H9 (cell line): ENCODE data around the gene ZNF407. TPM values are rescaled to one million over a fixed set of nuclear protein-coding genes. Genes with fewer than 3 reads are reported as not detected.

Source experiments
- DNase-seq: peaks from one replicate; pipeline ENCODE4 v3.0.0-alpha.2; 2017
- H2AFZ ChIP-seq: one replicate; pipeline ENCODE4 v1.6.1; 2013; ENCODE audit warnings: mild to moderate bottlenecking, low read length, control low read depth, moderate library complexity
- H2AK5ac ChIP-seq: 2 replicates; pipeline ENCODE4 v1.6.1; 2013; ENCODE audit warnings: low read length, control low read depth, mixed read lengths; ENCODE audit not compliant: insufficient read length
- H2BK120ac ChIP-seq: one replicate; pipeline ENCODE4 v1.6.1; 2013; ENCODE audit warnings: low read depth, mild to moderate bottlenecking, low read length, control low read depth, inconsistent platforms; ENCODE audit not compliant: poor library complexity, severe bottlenecking
- H2BK12ac ChIP-seq: 2 replicates; pipeline ENCODE4 v1.6.1; 2013; ENCODE audit warnings: low read length, control low read depth, mixed read lengths, low read depth; ENCODE audit not compliant: insufficient read length
- H2BK15ac ChIP-seq: 2 replicates; pipeline ENCODE4 v1.6.1; 2013; ENCODE audit warnings: low read depth, low read length, control low read depth
- H2BK20ac ChIP-seq: one replicate; pipeline ENCODE4 v1.6.1; 2013; ENCODE audit warnings: low read depth, mild to moderate bottlenecking, low read length, control low read depth, inconsistent platforms; ENCODE audit not compliant: poor library complexity, severe bottlenecking
- H2BK5ac ChIP-seq: 2 replicates; pipeline ENCODE4 v1.6.1; 2013; ENCODE audit warnings: low read length, control low read depth, mixed read lengths; ENCODE audit not compliant: insufficient read length
- H3K14ac ChIP-seq: 2 replicates; pipeline ENCODE4 v1.6.1; 2013; ENCODE audit warnings: low read length, control low read depth; ENCODE audit not compliant: insufficient read depth
- H3K18ac ChIP-seq: 2 replicates; pipeline ENCODE4 v1.6.1; 2013; ENCODE audit warnings: low read depth, mild to moderate bottlenecking, mixed read lengths, low read length, control low read depth; ENCODE audit not compliant: insufficient read length
- H3K23ac ChIP-seq: 2 replicates; pipeline ENCODE4 v1.6.1; 2013; ENCODE audit warnings: low read length, control low read depth, mixed read lengths, low read depth; ENCODE audit not compliant: insufficient read length
- H3K23me2 ChIP-seq: 2 replicates; pipeline ENCODE4 v1.6.1; 2013; ENCODE audit warnings: low read depth, mild to moderate bottlenecking, mixed read lengths, low read length, control low read depth; ENCODE audit not compliant: insufficient read length, poor library complexity, severe bottlenecking
- H3K27ac ChIP-seq: 2 replicates; pipeline ENCODE4 v1.5.1; 2013; ENCODE audit warnings: low read length, control low read depth, mixed read lengths, low read depth; ENCODE audit not compliant: insufficient read length
- H3K27me3 ChIP-seq: 2 replicates; pipeline ENCODE4 v1.6.1; 2013; ENCODE audit warnings: low read length, control low read depth, inconsistent platforms; ENCODE audit not compliant: insufficient read depth
- H3K4ac ChIP-seq: 2 replicates; pipeline ENCODE4 v1.6.1; 2013; ENCODE audit warnings: low read depth, mild to moderate bottlenecking, control low read depth, inconsistent platforms, low read length, moderate library complexity
- H3K4me1 ChIP-seq: 2 replicates; pipeline ENCODE4 v1.6.1; 2013; ENCODE audit warnings: low read length, control low read depth, inconsistent platforms; ENCODE audit not compliant: insufficient read depth
- H3K4me2 ChIP-seq: 2 replicates; pipeline ENCODE4 v1.6.1; 2013; ENCODE audit warnings: low read length, control low read depth, mixed read lengths; ENCODE audit not compliant: insufficient read length, insufficient read depth
- H3K56ac ChIP-seq: 2 replicates; pipeline ENCODE4 v1.6.1; 2013; ENCODE audit warnings: low read depth, mild to moderate bottlenecking, mixed read lengths, low read length, control low read depth; ENCODE audit not compliant: insufficient read length
- H3K79me1 ChIP-seq: 2 replicates; pipeline ENCODE4 v1.6.1; 2013; ENCODE audit warnings: low read depth, mild to moderate bottlenecking, moderate library complexity, low read length, control low read depth, inconsistent platforms; ENCODE audit not compliant: insufficient read depth, poor library complexity, severe bottlenecking
- H3K79me2 ChIP-seq: 2 replicates; pipeline ENCODE4 v1.6.1; 2013; ENCODE audit warnings: low read length, control low read depth, inconsistent platforms; ENCODE audit not compliant: insufficient read depth
- H3K9ac ChIP-seq: 2 replicates; pipeline ENCODE4 v1.6.1; 2013; ENCODE audit warnings: low read length, control low read depth, mixed read lengths; ENCODE audit not compliant: insufficient read length; ENCODE audit errors: extremely low read depth
- H3K9me3 ChIP-seq: one replicate; pipeline ENCODE4 v1.6.1; 2013; ENCODE audit warnings: low read depth, low read length, inconsistent platforms; ENCODE audit not compliant: control insufficient read depth
- H3T11ph ChIP-seq: one replicate; pipeline ENCODE4 v1.6.1; 2013; ENCODE audit warnings: mild to moderate bottlenecking, low read length, control low read depth, inconsistent platforms
- H4K20me1 ChIP-seq: one replicate; pipeline ENCODE4 v1.6.1; 2013; ENCODE audit not compliant: control insufficient read depth, insufficient read length, insufficient read depth
- H4K5ac ChIP-seq: 2 replicates; pipeline ENCODE4 v1.6.1; 2013; ENCODE audit warnings: low read depth, mild to moderate bottlenecking, mixed read lengths, low read length, control low read depth; ENCODE audit not compliant: insufficient read length
- H4K8ac ChIP-seq: replicated peaks from 2 replicates; pipeline ENCODE4 v1.6.1; 2013; ENCODE audit warnings: low read length, control low read depth, mixed read lengths, low read depth; ENCODE audit not compliant: insufficient read length
- H4K91ac ChIP-seq: 2 replicates; pipeline ENCODE4 v1.6.1; 2013; ENCODE audit warnings: low read depth, mild to moderate bottlenecking, moderate library complexity, mixed read lengths, low read length, control low read depth; ENCODE audit not compliant: insufficient read length
- H3K27ac Mint-ChIP-seq, 3 experiments: 2 replicates in 2 of 3; 3 replicates in 1 of 3; pipeline ENCODE4 v1.8.0; 2020 to 2021; ENCODE audit warnings: mixed read lengths in 3 of 3, mild to moderate bottlenecking in 1 of 3, moderate library complexity in 1 of 3
- H3K27me3 Mint-ChIP-seq: 2 replicates; pipeline ENCODE4 v1.8.0; 2021; ENCODE audit warnings: low read depth, mild to moderate bottlenecking, moderate library complexity, mixed read lengths
- H3K36me3 Mint-ChIP-seq, 3 experiments: 2 replicates in 2 of 3; 3 replicates in 1 of 3; pipeline ENCODE4 v1.8.0; 2020 to 2021; ENCODE audit warnings: low read depth in 3 of 3, mixed read lengths in 3 of 3; ENCODE audit not compliant: insufficient read depth in 1 of 3
- H3K4me1 Mint-ChIP-seq, 2 experiments: 2 replicates each; pipeline ENCODE4 v1.8.0; 2020; ENCODE audit warnings: mixed read lengths in 2 of 2
- H3K4me3 Mint-ChIP-seq, 2 experiments: 2 replicates in 1 of 2; 3 replicates in 1 of 2; pipeline ENCODE4 v1.8.0; 2020 to 2021; ENCODE audit warnings: mild to moderate bottlenecking in 2 of 2, mixed read lengths in 2 of 2, moderate library complexity in 1 of 2
- H3K9me3 Mint-ChIP-seq, 2 experiments: 2 replicates in 1 of 2; 3 replicates in 1 of 2; pipeline ENCODE4 v1.8.0; 2020; ENCODE audit warnings: mild to moderate bottlenecking in 2 of 2, mixed read lengths in 2 of 2, moderate library complexity in 1 of 2
- WGBS: extraction: QIAGEN DNeasy Blood & Tissue Kit; methylation state at CpG from one replicate; pipeline ENCODE4 v1.1.7; 2013; ENCODE audit warnings: missing lambda C conversion rate, low lambda C conversion rate, mixed read lengths; ENCODE audit not compliant: insufficient read length; ENCODE audit errors: extremely low coverage; 5-methylcytosine and 5-hydroxymethylcytosine counted together
- total RNA-seq: library from RNA; stranded (reverse); gene quantifications from 2 replicates; pipeline ENCODE4 v1.2.1, GENCODE V29; 2021
- TF ChIP-seq, protein P1 (sequence below): fragments of 200-600 bp; sonication (generic); conservative IDR thresholded peaks from 3 replicates; pipeline ENCODE4 v1.8.0; 2021; ENCODE audit warnings: antibody characterized with exemption, mild to moderate bottlenecking

The ZNF407 gene
- total RNA-seq, 1 experiment from 2014 or later, result 8.7 TPM

DNA sequence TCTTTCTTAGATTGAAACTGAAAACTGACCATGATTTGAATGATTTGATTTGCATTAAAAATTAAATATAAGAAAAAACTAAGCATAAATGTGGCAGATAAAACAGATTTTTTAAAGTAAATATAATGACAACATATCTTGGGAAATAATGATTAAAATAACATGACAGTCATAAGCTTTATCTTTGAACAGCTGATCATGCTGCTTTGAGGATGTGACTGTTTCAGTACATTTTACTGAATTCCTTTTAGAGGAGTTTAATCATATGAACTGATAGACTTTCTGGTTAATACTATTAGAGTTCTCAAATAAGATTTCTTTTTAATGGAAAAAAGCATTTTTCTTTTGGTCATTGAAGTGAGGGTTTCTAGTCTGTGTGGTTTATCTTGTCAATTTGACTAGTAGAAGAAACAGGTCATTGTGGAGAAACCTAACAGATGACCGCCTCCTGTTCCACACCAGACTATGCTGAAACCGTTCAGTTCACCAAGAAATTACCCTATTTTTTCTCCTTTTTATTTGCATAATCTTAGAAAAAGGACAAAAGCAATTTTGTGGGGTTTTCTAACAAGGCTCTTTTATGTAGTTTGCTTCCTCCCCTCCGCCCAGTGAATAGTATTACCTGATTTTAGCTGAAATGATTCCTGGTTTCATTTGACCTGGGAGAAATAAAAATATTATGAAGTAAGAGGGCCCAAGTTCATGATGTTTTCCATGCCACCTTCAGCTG, 349.1 kb downstream of the ZNF407 start:
- Histone ChIP-seq H2BK20ac (no peak overlapping the region), H3K27me3 (no peaks in the 10 kb centered on the region), H3T11ph (no peak overlapping the region), H2BK120ac (no peak overlapping the region), H3K23me2 (no peaks in the 10 kb centered on the region), H3K4me2 (no peak overlapping the region), H3K9me3 (no peaks in the 10 kb centered on the region), H3K79me1 (no peaks in the 10 kb centered on the region), H3K27ac (no peak overlapping the region), H3K18ac (no peak overlapping the region), H2AFZ (no peak overlapping the region), H4K91ac (no peak overlapping the region), H3K9ac (no peak overlapping the region), H2BK5ac (peak overlapping the region; percentile 9), H4K20me1 (no peaks in the 10 kb centered on the region), H3K56ac (no peak overlapping the region), H4K8ac (no peak overlapping the region), H4K5ac (no peak overlapping the region), H3K79me2 (no peaks in the 10 kb centered on the region), H2BK15ac (no peak overlapping the region), H3K4ac (no peak overlapping the region), H2AK5ac (no peak overlapping the region), H2BK12ac (no peak overlapping the region), H3K23ac (no peak overlapping the region), H3K4me1 (peaks cover 10% of the 10 kb centered on the region), H3K14ac (no peak overlapping the region)
- Mint-ChIP-seq H3K9me3 (no peaks in the 10 kb centered on the region), H3K4me3 (no peak overlapping the region), H3K36me3 (no peaks in the 10 kb centered on the region), H3K27me3 (no peaks in the 10 kb centered on the region), H3K27ac (no peak overlapping the region), H3K4me1 (peaks cover 54 to 58% of the 10 kb centered on the region in 2 experiments)
- DNase-seq, result no peak
- no CpG with 5 or more reads among the region's 3 CpGs for WGBS
- TF ChIP-seq, protein P1, sequence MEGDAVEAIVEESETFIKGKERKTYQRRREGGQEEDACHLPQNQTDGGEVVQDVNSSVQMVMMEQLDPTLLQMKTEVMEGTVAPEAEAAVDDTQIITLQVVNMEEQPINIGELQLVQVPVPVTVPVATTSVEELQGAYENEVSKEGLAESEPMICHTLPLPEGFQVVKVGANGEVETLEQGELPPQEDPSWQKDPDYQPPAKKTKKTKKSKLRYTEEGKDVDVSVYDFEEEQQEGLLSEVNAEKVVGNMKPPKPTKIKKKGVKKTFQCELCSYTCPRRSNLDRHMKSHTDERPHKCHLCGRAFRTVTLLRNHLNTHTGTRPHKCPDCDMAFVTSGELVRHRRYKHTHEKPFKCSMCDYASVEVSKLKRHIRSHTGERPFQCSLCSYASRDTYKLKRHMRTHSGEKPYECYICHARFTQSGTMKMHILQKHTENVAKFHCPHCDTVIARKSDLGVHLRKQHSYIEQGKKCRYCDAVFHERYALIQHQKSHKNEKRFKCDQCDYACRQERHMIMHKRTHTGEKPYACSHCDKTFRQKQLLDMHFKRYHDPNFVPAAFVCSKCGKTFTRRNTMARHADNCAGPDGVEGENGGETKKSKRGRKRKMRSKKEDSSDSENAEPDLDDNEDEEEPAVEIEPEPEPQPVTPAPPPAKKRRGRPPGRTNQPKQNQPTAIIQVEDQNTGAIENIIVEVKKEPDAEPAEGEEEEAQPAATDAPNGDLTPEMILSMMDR, result no peak
